ENCODE results near the gene AKAP6. TPM values are rescaled to one million over a fixed set of nuclear protein-coding genes. Genes with fewer than 3 reads are reported as not detected.

Gene AKAP6
- total RNA-seq, 1 experiment from 2014 or later, result 1.9 TPM

DNA sequence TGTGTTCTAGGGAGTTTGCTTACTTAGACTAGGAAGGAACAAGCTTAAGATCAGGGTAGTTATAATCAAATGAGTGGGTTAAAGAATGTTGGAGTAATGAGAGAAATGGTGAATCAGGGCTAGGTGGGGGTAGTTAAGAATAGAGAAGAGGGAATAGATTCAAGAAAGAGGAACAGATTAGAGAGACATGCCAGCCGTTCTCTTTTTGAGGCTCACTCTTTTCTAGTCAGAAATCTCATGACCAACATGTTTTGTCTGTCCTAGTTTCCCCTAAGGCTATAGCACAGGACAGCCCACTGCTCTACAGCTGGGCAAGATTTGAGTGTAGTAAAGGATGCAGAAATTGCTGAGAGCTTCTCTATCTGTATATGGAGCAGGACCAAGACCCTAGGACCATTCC is 258.4 kb downstream of the AKAP6 start:
- TF ChIP-seq REST (IDR thresholded peaks at IDR 0.05; ENCODE audit: low read depth) (no peak), EZH2phosphoT487 (IDR thresholded peaks at IDR 0.05; ENCODE audit: borderline replicate concordance) (no peak), YY1 (IDR thresholded peaks at IDR 0.05; ENCODE audit: extremely low read depth, insufficient replicate concordance, low read depth, low read length) (no peak)
- Histone ChIP-seq H3K9me3 (ENCODE audit: control insufficient read depth in 1 of 2, insufficient read depth in 1 of 2, low read depth in 1 of 2, low read length in 2 of 2) (no peaks in the 10 kb centered on the region), H4K20me1 (ENCODE audit: insufficient read depth) (no peaks in the 10 kb centered on the region), H3K4me3 (replicated peaks in 1 of 2; ENCODE audit: low read depth in 1 of 2, low read length in 2 of 2) (no peak overlapping the region), H3K9me2 (ENCODE audit: insufficient read depth) (no peaks in the 10 kb centered on the region), H3K9ac (ENCODE audit: low read length) (no peak overlapping the region), H3K79me2 (ENCODE audit: insufficient read depth, low read length) (no peaks in the 10 kb centered on the region), H3K4me2 (ENCODE audit: low read length) (no peak overlapping the region), H3K27me3 (ENCODE audit: insufficient read depth, low read length) (peaks cover 20% of the 10 kb centered on the region; the same call in 1 of the 2 replicates), H2AFZ (ENCODE audit: low read depth, low read length, poor library complexity, severe bottlenecking) (no peak overlapping the region), H3K4me1 (ENCODE audit: control insufficient read depth in 1 of 2, insufficient read depth in 2 of 2, low read length in 2 of 2) (no peaks in the 10 kb centered on the region), H3K27ac (ENCODE audit: low read depth, low read length) (no peak overlapping the region), H3K36me3 (ENCODE audit: control insufficient read depth in 1 of 2, insufficient read depth in 2 of 2, low read length in 2 of 2) (no peaks in the 10 kb centered on the region)
- CTCF ChIA-PET, result no interaction called here
- DNase-seq (ENCODE audit: low read depth, low spot score) (no peak), ATAC-seq (no peak)
- BruUV-seq (replicated peaks), result no TSS peak
- POLR2A ChIA-PET, result no interaction called here
- RAD21 ChIA-PET (ENCODE audit: low non-redundant PET in 1 of 2, low total read pairs in 2 of 2, uncharacterized antibody in 2 of 2, unreplicated experiment in 2 of 2), result no interaction called here
- intact Hi-C loops (cut with micrococcal nuclease), result no loop called here
